ENCODE data around the gene SLC39A8. TPM values are rescaled to one million over a fixed set of nuclear protein-coding genes. Genes with fewer than 3 reads are reported as not detected.

SLC39A8 gene
- total RNA-seq, 1 experiment from 2014 or later, result 13.2 TPM

GRCh38 chr4:102268355-102268754 is 76.9 kb downstream of the SLC39A8 start:
- Histone ChIP-seq H3K4me3 (replicated peaks in 1 of 2; ENCODE audit: low read depth in 1 of 2, low read length in 2 of 2) (no peak overlapping the region), H3K36me3 (ENCODE audit: control insufficient read depth in 1 of 2, insufficient read depth in 2 of 2, low read length in 2 of 2) (no peaks in the 10 kb centered on the region), H3K27ac (ENCODE audit: low read depth, low read length) (no peak overlapping the region), H3K9ac (ENCODE audit: low read length) (no peak overlapping the region), H2AFZ (ENCODE audit: low read depth, low read length, poor library complexity, severe bottlenecking) (no peak overlapping the region), H3K9me2 (ENCODE audit: insufficient read depth) (no peaks in the 10 kb centered on the region), H3K4me2 (ENCODE audit: low read length) (no peak overlapping the region), H3K4me1 (ENCODE audit: control insufficient read depth in 1 of 2, insufficient read depth in 2 of 2, low read length in 2 of 2) (no peaks in the 10 kb centered on the region), H3K9me3 (ENCODE audit: control insufficient read depth in 1 of 2, insufficient read depth in 1 of 2, low read depth in 1 of 2, low read length in 2 of 2) (no peaks in the 10 kb centered on the region), H3K27me3 (ENCODE audit: insufficient read depth, low read length) (no peaks in the 10 kb centered on the region), H3K79me2 (ENCODE audit: insufficient read depth, low read length) (no peaks in the 10 kb centered on the region), H4K20me1 (ENCODE audit: insufficient read depth) (no peaks in the 10 kb centered on the region)
- no peak for DNase-seq (ENCODE audit: low read depth, low spot score)
- CTCF ChIA-PET, result no interaction called here
- no peak for ATAC-seq
- POLR2A ChIA-PET, result no interaction called here
- RAD21 ChIA-PET (ENCODE audit: low non-redundant PET in 1 of 2, low total read pairs in 2 of 2, uncharacterized antibody in 2 of 2, unreplicated experiment in 2 of 2), result no interaction called here
- no peak for TF ChIP-seq JUND (IDR thresholded peaks at IDR 0.05)
- TF ChIP-seq CEBPB (IDR thresholded peaks at IDR 0.05; ENCODE audit: low read depth), result no peak
- TF ChIP-seq TCF7L2 (IDR thresholded peaks at IDR 0.05; ENCODE audit: borderline replicate concordance, extremely low read depth, insufficient read depth, insufficient read length), result no peak
- TF ChIP-seq SIN3A (IDR thresholded peaks at IDR 0.05; ENCODE audit: low read depth), result no peak
- no peak for TF ChIP-seq POLR2AphosphoS5 (IDR thresholded peaks at IDR 0.05; ENCODE audit: low read depth, low read length)
- TF ChIP-seq SRF (IDR thresholded peaks at IDR 0.05; ENCODE audit: low read depth), result no peak
- TF ChIP-seq EZH2phosphoT487 (IDR thresholded peaks at IDR 0.05; ENCODE audit: borderline replicate concordance), result no peak
- no peak for TF ChIP-seq FOSL1 (IDR thresholded peaks at IDR 0.05; ENCODE audit: low read depth)
- no peak for TF ChIP-seq SP1 (IDR thresholded peaks at IDR 0.05; ENCODE audit: low read depth)
- no peak for TF ChIP-seq ZFX (IDR thresholded peaks at IDR 0.05)
- TF ChIP-seq CTCF (IDR thresholded peaks at IDR 0.05 in 2 of 3, conservative IDR thresholded peaks at IDR 0.05 in 1 of 3; ENCODE audit: borderline replicate concordance in 1 of 3, insufficient read depth in 1 of 3, low read depth in 2 of 3, low read length in 2 of 3), result no peak
- no peak for TF ChIP-seq RAD21 (IDR thresholded peaks at IDR 0.05; ENCODE audit: low read depth)
- TF ChIP-seq CBX3 (IDR thresholded peaks at IDR 0.05; ENCODE audit: low read depth), result no peak
- no peak for TF ChIP-seq EGR1 (IDR thresholded peaks at IDR 0.05; ENCODE audit: low read depth)
- no peak for TF ChIP-seq ELF1 (IDR thresholded peaks at IDR 0.05; ENCODE audit: borderline replicate concordance, low read depth)
- TF ChIP-seq ZBTB33 (IDR thresholded peaks at IDR 0.05; ENCODE audit: extremely low read depth, insufficient replicate concordance, low read length), result no peak
- TF ChIP-seq ZNF274 (IDR thresholded peaks at IDR 0.05; ENCODE audit: low read depth, low read length), result no peak
- no peak for TF ChIP-seq MAX (IDR thresholded peaks at IDR 0.05)
- BruUV-seq (replicated peaks), result no TSS peak
- intact Hi-C loops (cut with micrococcal nuclease), result no loop called here
